Hair follicle dermal papilla cell (primary cell): Measurements from ENCODE around the gene OR1A1. TPM values are rescaled to one million over a fixed set of nuclear protein-coding genes. Genes with fewer than 3 reads are reported as not detected.

ENCODE experiments used
- total RNA-seq: library from RNA; depleted of rRNA; stranded (reverse); fragments of >200 nt; gene quantifications from 2 replicates; pipeline ENCODE4 v1.2.3, GENCODE V29; 2012

The OR1A1 gene
- total RNA-seq = not detected in 2 replicates

GRCh38 chr17:3207367-3207766 lies at the start of gene OR1A1:
TSS of gene OR1A1 (plus strand) at chr17:3207667. CDS start at chr17:3215621, 7,954 bp downstream.

GRCh38 chr17:3197219-3197618 lies 10.2 kb upstream of the OR1A1 start, which contains the start of gene OR1A2:
TSS of gene OR1A2 (plus strand) at chr17:3197519. CDS start at chr17:3197519, 0 bp downstream.

Other genes with a start within 250 kb of the OR1A1 start
- not detected in 2 replicates for gene OR1D5, start 144.1 kb upstream of the OR1A1 start, total RNA-seq
- gene OR1D2, start 103.2 kb upstream of the OR1A1 start, total RNA-seq = not detected in 2 replicates
- gene OR1G1, start 80.1 kb upstream of the OR1A1 start, total RNA-seq = not detected in 2 replicates
- not detected in 2 replicates for gene OR1A2, start 10.1 kb upstream of the OR1A1 start, total RNA-seq
- gene OR3A1, start 90.7 kb downstream of the OR1A1 start, total RNA-seq = not detected in 2 replicates
- under 0.01 and 0.24 TPM in 2 replicates for gene OR3A2, start 178.6 kb downstream of the OR1A1 start, total RNA-seq
- not detected in 2 replicates for gene OR1E1, start 190.7 kb downstream of the OR1A1 start, total RNA-seq
- gene OR3A3, start 203.7 kb downstream of the OR1A1 start, total RNA-seq = not detected in 2 replicates
- not detected in 2 replicates for gene OR1E2, start 226.2 kb downstream of the OR1A1 start, total RNA-seq